GM21360 (cell line): ENCODE results near the gene DLGAP1.
"Not testable (repeated sequence)": the region's sequence is repeated elsewhere in the genome, so short reads cannot be mapped to it uniquely, and the experiment has no call there.

Source experiments
- ATAC-seq: cut with Tn5 transposase; IDR thresholded peaks from one replicate; pipeline ENCODE4 v1.9.1; 2021; ENCODE audit warnings: mild to moderate bottlenecking, moderate library complexity; ENCODE audit not compliant: unreplicated experiment

Gene DLGAP1

GRCh38 chr18:4292696-4293095 is 162.4 kb downstream of the DLGAP1 start:
- ATAC-seq = no peak

- not testable (repeated sequence) for ATAC-seq
These were observed 167.8 kb downstream of the DLGAP1 start for GRCh38 chr18:4287340-4287739.

- ATAC-seq = no peak
These were observed 168.9 kb downstream of the DLGAP1 start for GRCh38 chr18:4286256-4286655.

- ATAC-seq = no peak
These were observed 169.6 kb downstream of the DLGAP1 start for GRCh38 chr18:4285525-4285924.

GRCh38 chr18:4284528-4284927 is 170.6 kb downstream of the DLGAP1 start:
- ATAC-seq = no peak

- no peak for ATAC-seq
These were observed 171.3 kb downstream of the DLGAP1 start for GRCh38 chr18:4283746-4284291.

- ATAC-seq = no peak
These were observed 172.2 kb downstream of the DLGAP1 start for GRCh38 chr18:4282954-4283353.

- no peak for ATAC-seq
These were observed 178.0 kb downstream of the DLGAP1 start for GRCh38 chr18:4276953-4277585.

- no peak for ATAC-seq
These were observed 183.2 kb downstream of the DLGAP1 start for GRCh38 chr18:4271952-4272351.

- no peak for ATAC-seq
These were observed 184.1 kb downstream of the DLGAP1 start for GRCh38 chr18:4270988-4271387.

GRCh38 chr18:4270016-4270415 is 185.1 kb downstream of the DLGAP1 start:
- no peak for ATAC-seq

- ATAC-seq = no peak
These were observed 187.5 kb downstream of the DLGAP1 start for GRCh38 chr18:4267641-4268040.

- ATAC-seq = no peak
These were observed 190.7 kb downstream of the DLGAP1 start for GRCh38 chr18:4264347-4264791.

GRCh38 chr18:4260107-4260506 is 195.0 kb downstream of the DLGAP1 start:
- ATAC-seq = no peak

GRCh38 chr18:4256766-4257417 is 198.2 kb downstream of the DLGAP1 start:
- no peak for ATAC-seq

- no peak for ATAC-seq
These were observed 200.3 kb downstream of the DLGAP1 start for GRCh38 chr18:4254840-4255239.

- no peak for ATAC-seq
These were observed 202.3 kb downstream of the DLGAP1 start for GRCh38 chr18:4252829-4253228.

- ATAC-seq = no peak
These were observed 203.2 kb downstream of the DLGAP1 start for GRCh38 chr18:4251873-4252272.

- ATAC-seq = no peak
These were observed 203.9 kb downstream of the DLGAP1 start for GRCh38 chr18:4251206-4251605.

- no peak for ATAC-seq
These were observed 205.0 kb downstream of the DLGAP1 start for GRCh38 chr18:4250141-4250540.

GRCh38 chr18:4248686-4249085 is 206.4 kb downstream of the DLGAP1 start:
- ATAC-seq = no peak

- no peak for ATAC-seq
These were observed 208.7 kb downstream of the DLGAP1 start for GRCh38 chr18:4246374-4246773.
